Tibial nerve (tissue), 4 donors: ENCODE results near the gene CCDC149. TPM values are rescaled to one million over a fixed set of nuclear protein-coding genes. Genes with fewer than 3 reads are reported as not detected.

Experiments used
- DNase-seq, 2 donors: peaks; one replicate each; pipeline ENCODE4 v3.0.0-alpha.2; 2019; ENCODE audit warnings: low spot score in 2 of 2
- H3K27ac ChIP-seq, 4 donors: fragments of 200-600 bp; sonication (generic) in 3 of 4; one replicate each; pipeline ENCODE4 v1.5.1; 2017 to 2019; ENCODE audit warnings: mild to moderate bottlenecking in 1 of 4
- H3K27me3 ChIP-seq, 2 donors: fragments of 200-600 bp; sonication (generic) in 1 of 2; one replicate each; pipeline versions ENCODE4 v1.5.1 to v1.6.0; 2017 to 2019
- H3K36me3 ChIP-seq, 3 donors: fragments of 200-600 bp; sonication (generic); one replicate each; pipeline ENCODE4 v1.5.1; 2018 to 2019
- H3K4me1 ChIP-seq, 4 donors: fragments of 200-600 bp; sonication (generic) in 3 of 4; one replicate each; pipeline ENCODE4 v1.5.1; 2017 to 2019
- H3K4me3 ChIP-seq, 4 donors: fragments of 200-600 bp; sonication (generic) in 3 of 4; one replicate each; pipeline ENCODE4 v1.5.1; 2017 to 2019; ENCODE audit warnings: mild to moderate bottlenecking in 1 of 4, moderate library complexity in 1 of 4
- H3K9me3 ChIP-seq, 4 donors: fragments of 200-600 bp; sonication (generic) in 3 of 4; one replicate each; pipeline ENCODE4 v1.5.1; 2017 to 2019
- EP300 ChIP-seq, 2 donors: sonication (generic); formaldehyde crosslinking; IDR thresholded peaks; one replicate each; pipeline ENCODE4 v1.6.1; 2017; ENCODE audit warnings: antibody characterized with exemption in 2 of 2, mild to moderate bottlenecking in 1 of 2
- POLR2A ChIP-seq, 2 donors: fragments of 450-650 bp; IDR thresholded peaks; one replicate each; pipeline ENCODE4 v1.6.1; 2017; ENCODE audit warnings: antibody characterized with exemption in 2 of 2, mild to moderate bottlenecking in 2 of 2, moderate library complexity in 2 of 2
- WGBS, 2 donors: methylation state at CpG; one replicate each; pipeline ENCODE4 v1.1.5; 2018; 5-methylcytosine and 5-hydroxymethylcytosine counted together
- total RNA-seq, 4 donors: library from RNA; depleted of rRNA; stranded (reverse); fragments of >200 nt; gene quantifications; one replicate each; pipeline ENCODE4 v1.1.0, GENCODE V29; 2016
- TF ChIP-seq, protein P1 (sequence below), 5 experiments: fragments of 200-600 bp in 3 of 5; fragments of 450-650 bp in 2 of 5; sonication (generic) in 3 of 5; IDR thresholded peaks; one replicate each; pipeline ENCODE4 v1.5.1; 2016 to 2019; ENCODE audit warnings: antibody characterized with exemption in 5 of 5, mild to moderate bottlenecking in 3 of 5, moderate library complexity in 2 of 5

Gene CCDC149
- total RNA-seq, 4 donors from 2014 or later: 12.2 to 31.2 (median 15.3) TPM

DNA sequence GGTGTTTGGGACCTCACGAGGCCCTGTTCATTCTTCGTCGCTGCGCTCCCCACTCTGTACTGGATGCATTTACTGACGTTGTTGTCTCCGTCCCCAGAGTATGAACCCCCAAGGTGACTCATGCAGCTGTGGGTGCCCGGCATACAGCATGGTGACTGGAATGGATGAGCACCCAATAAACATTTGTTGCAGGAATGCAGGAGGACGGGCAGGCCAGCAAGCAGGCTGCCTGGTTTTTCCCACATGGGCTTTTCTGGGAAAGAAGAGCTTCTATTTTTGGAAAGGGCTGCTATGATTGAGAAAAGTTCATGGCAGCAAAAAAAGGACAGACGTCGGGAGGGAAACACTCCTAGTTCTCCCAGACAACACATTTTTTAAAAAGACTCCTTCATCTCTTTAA lies 118.4 kb downstream of the CCDC149 start:
- 48 to 53% methylated on average over 10 of the region's 10 CpGs for WGBS, 2 donors
- Histone ChIP-seq H3K36me3 (no peaks in the 10 kb centered on the region), H3K9me3 (no peaks in the 10 kb centered on the region), H3K27me3 (no peaks in the 10 kb centered on the region), H3K4me3 (peak overlapping the region in 1 of 4 donors; percentile 48), H3K27ac (peak overlapping the region; percentile 74 to 94 (median 82)), H3K4me1 (peaks cover 0 to 59% (median 16%) of the 10 kb centered on the region in 4 donors)
- DNase-seq: no peak
- TF ChIP-seq POLR2A (IDR thresholded peaks at IDR 0.05): no peak
- peak in 1 of 2 donors; percentile 64 for TF ChIP-seq EP300 (IDR thresholded peaks at IDR 0.05)

DNA sequence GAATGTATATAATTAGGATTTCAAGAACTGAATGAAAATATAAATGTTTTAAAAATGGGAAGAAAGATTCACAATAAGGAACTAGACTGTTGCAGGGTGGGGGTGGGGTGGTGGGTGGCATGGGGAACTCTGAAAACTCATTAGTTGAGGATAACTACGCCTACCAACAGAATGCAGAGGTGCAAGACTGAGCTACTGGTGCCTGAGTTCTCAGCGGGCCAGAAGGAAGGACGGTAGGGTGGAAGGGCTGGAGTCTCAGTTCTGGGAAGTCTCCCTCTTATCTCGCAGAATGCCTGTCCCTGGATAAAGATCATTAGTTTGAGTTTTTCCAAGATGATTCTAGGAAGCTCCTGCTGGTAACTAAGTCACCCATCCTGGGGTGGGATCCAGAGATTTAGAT lies 118.8 kb downstream of the CCDC149 start:
- TF ChIP-seq EP300 (IDR thresholded peaks at IDR 0.05): no peak
- TF ChIP-seq, protein P1, sequence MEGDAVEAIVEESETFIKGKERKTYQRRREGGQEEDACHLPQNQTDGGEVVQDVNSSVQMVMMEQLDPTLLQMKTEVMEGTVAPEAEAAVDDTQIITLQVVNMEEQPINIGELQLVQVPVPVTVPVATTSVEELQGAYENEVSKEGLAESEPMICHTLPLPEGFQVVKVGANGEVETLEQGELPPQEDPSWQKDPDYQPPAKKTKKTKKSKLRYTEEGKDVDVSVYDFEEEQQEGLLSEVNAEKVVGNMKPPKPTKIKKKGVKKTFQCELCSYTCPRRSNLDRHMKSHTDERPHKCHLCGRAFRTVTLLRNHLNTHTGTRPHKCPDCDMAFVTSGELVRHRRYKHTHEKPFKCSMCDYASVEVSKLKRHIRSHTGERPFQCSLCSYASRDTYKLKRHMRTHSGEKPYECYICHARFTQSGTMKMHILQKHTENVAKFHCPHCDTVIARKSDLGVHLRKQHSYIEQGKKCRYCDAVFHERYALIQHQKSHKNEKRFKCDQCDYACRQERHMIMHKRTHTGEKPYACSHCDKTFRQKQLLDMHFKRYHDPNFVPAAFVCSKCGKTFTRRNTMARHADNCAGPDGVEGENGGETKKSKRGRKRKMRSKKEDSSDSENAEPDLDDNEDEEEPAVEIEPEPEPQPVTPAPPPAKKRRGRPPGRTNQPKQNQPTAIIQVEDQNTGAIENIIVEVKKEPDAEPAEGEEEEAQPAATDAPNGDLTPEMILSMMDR (IDR thresholded peaks at IDR 0.05): no peak
- no peak for TF ChIP-seq POLR2A (IDR thresholded peaks at IDR 0.05)
- Histone ChIP-seq H3K9me3 (no peaks in the 10 kb centered on the region), H3K36me3 (no peaks in the 10 kb centered on the region), H3K27me3 (no peaks in the 10 kb centered on the region), H3K4me1 (peaks cover 0 to 54% (median 16%) of the 10 kb centered on the region in 4 donors), H3K4me3 (no peak overlapping the region), H3K27ac (peak overlapping the region; percentile 17 to 94 (median 82))
- 72 to 74% methylated on average over 4 of the region's 4 CpGs for WGBS, 2 donors
- DNase-seq: no peak

DNA sequence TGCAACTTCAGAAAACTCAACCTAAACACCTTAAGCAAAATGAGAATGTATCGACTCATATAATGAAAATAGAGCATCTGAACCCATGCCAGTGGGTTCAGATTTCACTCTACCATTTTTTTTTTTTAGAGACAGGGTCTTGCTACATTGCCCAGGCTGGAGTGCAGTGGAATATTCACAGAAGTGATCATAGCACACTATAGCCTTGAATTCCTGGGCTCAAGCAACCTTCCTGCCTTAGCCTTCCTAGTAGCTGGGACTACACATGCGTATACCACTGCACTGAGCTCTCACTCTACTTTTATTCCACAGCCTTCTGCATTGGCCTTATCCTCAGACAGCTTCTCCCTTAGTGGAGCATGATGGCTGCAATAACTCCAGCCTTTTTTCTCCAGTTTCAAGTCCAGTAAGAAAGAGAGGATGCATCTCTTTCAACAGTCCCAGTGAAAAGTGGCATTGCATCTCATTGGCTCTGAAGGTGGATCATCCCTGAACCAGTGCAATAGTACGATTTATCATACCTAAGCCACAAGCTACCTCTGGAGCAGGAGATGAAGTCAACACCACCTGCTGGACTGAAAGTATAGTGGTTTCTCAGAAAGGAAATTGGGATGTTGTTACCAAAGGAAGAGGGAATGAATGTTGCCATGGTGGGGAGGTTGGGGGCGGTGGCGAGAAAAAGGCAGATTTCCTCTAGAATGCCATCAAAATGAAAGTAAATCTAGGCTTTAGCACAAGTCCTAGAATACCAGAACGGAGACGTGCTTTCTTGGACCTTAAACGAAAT lies 119.4 kb downstream of the CCDC149 start:
- H3K36me3 ChIP-seq: no peaks in the 10 kb centered on the region
- peaks cover 0 to 54% (median 16%) of the 10 kb centered on the region in 4 donors for H3K4me1 ChIP-seq
- H3K9me3 ChIP-seq: no peaks in the 10 kb centered on the region
- H3K27ac ChIP-seq: peak overlapping the region in 3 of 4 donors; percentile 17 to 94 (median 90)
- no peak for TF ChIP-seq EP300 (IDR thresholded peaks at IDR 0.05)
- TF ChIP-seq, protein P1 (IDR thresholded peaks at IDR 0.05): no peak
- no peak for TF ChIP-seq POLR2A (IDR thresholded peaks at IDR 0.05)
- 78 to 79% methylated on average over 8 of the region's 8 CpGs for WGBS, 2 donors
- H3K27me3 ChIP-seq: no peaks in the 10 kb centered on the region
- DNase-seq: no peak
- no peak overlapping the region for H3K4me3 ChIP-seq

DNA sequence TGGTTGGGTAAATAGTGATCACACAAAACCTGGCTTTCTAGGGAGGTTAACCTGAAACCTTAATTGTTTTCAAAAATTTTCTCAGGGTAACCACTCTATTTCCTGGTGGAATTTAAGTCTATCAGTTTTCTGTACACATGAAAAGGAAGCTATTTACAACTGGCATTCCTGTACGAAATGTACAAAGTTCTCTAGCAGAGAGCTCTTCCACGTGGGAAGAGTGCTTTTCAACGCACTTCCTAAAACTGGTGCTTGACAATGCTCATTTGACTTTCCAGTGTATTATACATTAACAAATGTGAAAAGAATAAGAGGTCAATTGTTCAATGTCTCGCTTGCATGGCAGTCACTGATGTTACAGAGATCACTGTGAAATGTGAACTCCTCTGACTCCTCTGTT lies 120.3 kb downstream of the CCDC149 start:
- H3K36me3 ChIP-seq: no peaks in the 10 kb centered on the region
- H3K27me3 ChIP-seq: no peaks in the 10 kb centered on the region
- DNase-seq: no peak
- no peak for TF ChIP-seq POLR2A (IDR thresholded peaks at IDR 0.05)
- no peaks in the 10 kb centered on the region for H3K9me3 ChIP-seq
- H3K27ac ChIP-seq: no peak overlapping the region
- H3K4me1 ChIP-seq: peaks cover 0 to 47% (median 16%) of the 10 kb centered on the region in 4 donors
- 36 to 46% methylated on average over 4 of the region's 4 CpGs for WGBS, 2 donors
- H3K4me3 ChIP-seq: no peak overlapping the region

DNA sequence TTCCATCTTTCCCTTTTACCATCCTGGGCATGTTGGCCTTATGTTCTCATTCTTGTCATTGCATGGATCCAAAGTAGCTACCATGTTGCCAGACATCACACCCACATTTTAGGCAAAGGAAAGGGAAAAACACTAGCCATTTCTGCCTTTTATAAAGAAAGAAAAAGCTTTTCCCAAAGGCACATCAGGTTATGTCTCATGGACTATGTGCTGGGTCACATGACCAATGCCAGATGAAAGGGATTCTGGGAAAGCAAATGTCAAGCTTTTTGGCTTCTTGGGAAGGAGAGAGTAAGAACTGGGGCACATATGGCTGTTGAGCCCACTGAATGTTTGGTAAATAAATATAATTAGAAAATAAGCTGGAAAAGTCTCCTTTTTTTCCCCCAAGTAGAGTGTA lies 121.8 kb downstream of the CCDC149 start:
- Histone ChIP-seq H3K4me3 (no peak overlapping the region), H3K4me1 (peaks cover 0 to 34% (median 12%) of the 10 kb centered on the region in 4 donors), H3K9me3 (peaks cover 0 to 5% (median 2%) of the 10 kb centered on the region in 4 donors), H3K27me3 (no peaks in the 10 kb centered on the region), H3K36me3 (no peaks in the 10 kb centered on the region), H3K27ac (no peak overlapping the region)
- TF ChIP-seq POLR2A (IDR thresholded peaks at IDR 0.05) (no peak), EP300 (IDR thresholded peaks at IDR 0.05) (no peak)
- TF ChIP-seq, protein P1 (IDR thresholded peaks at IDR 0.05): no peak
- no peak for DNase-seq

DNA sequence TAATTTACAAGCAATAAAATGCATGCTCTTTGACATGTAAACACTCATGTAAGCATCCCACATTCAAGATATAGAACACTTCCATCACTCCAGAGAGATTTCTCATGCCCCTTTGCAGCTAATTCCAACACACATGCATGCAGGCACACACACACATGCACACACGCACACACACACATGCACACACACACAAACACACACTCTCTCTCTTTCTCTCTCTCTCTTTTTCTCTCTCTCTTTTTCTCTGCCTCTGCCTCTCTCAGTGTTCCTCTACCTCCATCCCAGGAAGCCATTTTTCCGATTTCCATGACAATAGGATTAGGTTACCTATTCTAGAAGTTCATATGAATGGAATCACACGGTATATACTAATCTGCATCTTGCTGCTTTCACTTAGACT lies 129.3 kb downstream of the CCDC149 start:
- H3K27ac ChIP-seq: peak overlapping the region in 2 of 4 donors; percentile 81 to 88
- WGBS, 2 donors: 74 to 85% methylated on average over 3 of the region's 3 CpGs

More for the DNA sequence above, 129.3 kb downstream of the CCDC149 start:
- no peaks in the 10 kb centered on the region for H3K27me3 ChIP-seq
- TF ChIP-seq POLR2A (IDR thresholded peaks at IDR 0.05) (no peak), EP300 (IDR thresholded peaks at IDR 0.05) (no peak)
- TF ChIP-seq, protein P1 (IDR thresholded peaks at IDR 0.05): no peak
- no peaks in the 10 kb centered on the region for H3K36me3 ChIP-seq
- peaks cover 0 to 5% (median 2%) of the 10 kb centered on the region in 4 donors for H3K9me3 ChIP-seq
- DNase-seq: no peak
- H3K4me3 ChIP-seq: no peak overlapping the region
- peaks cover 0 to 48% (median 22%) of the 10 kb centered on the region in 4 donors for H3K4me1 ChIP-seq
